HG02943 (cell line): ENCODE results near the gene CSNK1G1.
"Not testable (repeated sequence)": the region's sequence is repeated elsewhere in the genome, so short reads cannot be mapped to it uniquely, and the experiment has no call there.

Experiments
- ATAC-seq: cut with Tn5 transposase; IDR thresholded peaks from one replicate; pipeline ENCODE4 v1.9.1; 2021; ENCODE audit warnings: mild to moderate bottlenecking, low read depth, moderate library complexity; ENCODE audit not compliant: unreplicated experiment

The CSNK1G1 gene

GRCh38 chr15:64289550-64289949 is 66.4 kb downstream of the CSNK1G1 start:
- ATAC-seq: no peak

- ATAC-seq: no peak
These were observed 67.0 kb downstream of the CSNK1G1 start for GRCh38 chr15:64288999-64289398.

GRCh38 chr15:64288577-64288976 is 67.4 kb downstream of the CSNK1G1 start:
- ATAC-seq: no peak

GRCh38 chr15:64287953-64288352 is 68.0 kb downstream of the CSNK1G1 start:
- ATAC-seq: no peak

GRCh38 chr15:64286473-64286872 is 69.5 kb downstream of the CSNK1G1 start:
- ATAC-seq: no peak

GRCh38 chr15:64285871-64286270 is 70.1 kb downstream of the CSNK1G1 start:
- no peak for ATAC-seq

GRCh38 chr15:64285150-64285549 is 70.8 kb downstream of the CSNK1G1 start:
- no peak for ATAC-seq

- ATAC-seq: no peak
These were observed 71.9 kb downstream of the CSNK1G1 start for GRCh38 chr15:64284042-64284441.

- ATAC-seq: no peak
These were observed 73.3 kb downstream of the CSNK1G1 start for GRCh38 chr15:64282701-64283100.

GRCh38 chr15:64279131-64279530 is 76.8 kb downstream of the CSNK1G1 start:
- ATAC-seq: no peak

- no peak for ATAC-seq
These were observed 80.0 kb downstream of the CSNK1G1 start for GRCh38 chr15:64275934-64276333.

- ATAC-seq: no peak
These were observed 81.5 kb downstream of the CSNK1G1 start for GRCh38 chr15:64274341-64274950.

- ATAC-seq: no peak
These were observed 88.5 kb downstream of the CSNK1G1 start for GRCh38 chr15:64267331-64267973.

GRCh38 chr15:64265188-64265587 is 90.8 kb downstream of the CSNK1G1 start:
- not testable (repeated sequence) for ATAC-seq

- no peak for ATAC-seq
These were observed 91.5 kb downstream of the CSNK1G1 start for GRCh38 chr15:64264502-64264901.

- no peak for ATAC-seq
These were observed 92.4 kb downstream of the CSNK1G1 start for GRCh38 chr15:64263567-64263966.

GRCh38 chr15:64256051-64256450 is 99.9 kb downstream of the CSNK1G1 start:
- no peak for ATAC-seq

GRCh38 chr15:64251658-64252057 is 104.3 kb downstream of the CSNK1G1 start:
- ATAC-seq: no peak

- ATAC-seq: no peak
These were observed 104.9 kb downstream of the CSNK1G1 start for GRCh38 chr15:64251121-64251520.

GRCh38 chr15:64249883-64250575 is 105.9 kb downstream of the CSNK1G1 start:
- ATAC-seq: no peak

GRCh38 chr15:64249406-64249805 is 106.6 kb downstream of the CSNK1G1 start:
- no peak for ATAC-seq
